Iris pigment epithelial cell (primary cell): Measurements from ENCODE around the gene SCT.
"Not testable (repeated sequence)": the region's sequence is repeated elsewhere in the genome, so short reads cannot be mapped to it uniquely, and the experiment has no call there.

Source experiments
- DNase-seq: peaks from one replicate; pipeline ENCODE4 v3.0.0-alpha.2; 2011; ENCODE audit warnings: low read depth

Gene SCT

GRCh38 chr11:626475-627307 lies at the start of gene SCT:
SCT (minus strand) TSS chr11:627181; CDS start chr11:627143, 38 bp downstream.
- DNase-seq: no peak

GRCh38 chr11:674406-674805 lies 47.4 kb upstream of the SCT start:
- no peak for DNase-seq

- no peak for DNase-seq
Observed at GRCh38 chr11:673866-674265, 46.9 kb upstream of the SCT start.

- peak; percentile 79 for DNase-seq
Observed at GRCh38 chr11:665704-666281, 38.8 kb upstream of the SCT start.

- DNase-seq: peak; percentile 16
Observed at GRCh38 chr11:665062-665703, 38.2 kb upstream of the SCT start.

- peak; percentile 51 for DNase-seq
Observed at GRCh38 chr11:662689-663274, 35.8 kb upstream of the SCT start.

GRCh38 chr11:660681-661444 lies 33.9 kb upstream of the SCT start:
- DNase-seq: no peak

- no peak for DNase-seq
Observed at GRCh38 chr11:660281-660680, 33.3 kb upstream of the SCT start.

GRCh38 chr11:659532-660085 lies 32.6 kb upstream of the SCT start:
- DNase-seq: no peak

- DNase-seq: no peak
Observed at GRCh38 chr11:657691-658126, 30.7 kb upstream of the SCT start.

GRCh38 chr11:656866-657265 lies 29.9 kb upstream of the SCT start:
- DNase-seq: no peak

- DNase-seq: no peak
Observed at GRCh38 chr11:656426-656825, 29.4 kb upstream of the SCT start.

- DNase-seq: no peak
Observed at GRCh38 chr11:655036-655726, 28.2 kb upstream of the SCT start.

GRCh38 chr11:654444-654843 lies 27.5 kb upstream of the SCT start:
- not testable (repeated sequence) for DNase-seq

- no peak for DNase-seq
Observed at GRCh38 chr11:653837-654236, 26.9 kb upstream of the SCT start.

GRCh38 chr11:653136-653535 lies 26.2 kb upstream of the SCT start:
- DNase-seq: not testable (repeated sequence)

- DNase-seq: no peak
Observed at GRCh38 chr11:650482-650881, 23.5 kb upstream of the SCT start.

GRCh38 chr11:647672-648158 lies 20.7 kb upstream of the SCT start:
- DNase-seq: not testable (repeated sequence)

GRCh38 chr11:646214-646613 lies 19.2 kb upstream of the SCT start:
- DNase-seq: no peak

GRCh38 chr11:645536-645935 lies 18.6 kb upstream of the SCT start:
- DNase-seq: no peak
